Activated B cell treated with CpG ODN at 0.5 μM for 24 hours (primary cell): ENCODE data around the gene CERCAM. TPM values are rescaled to one million over a fixed set of nuclear protein-coding genes. Genes with fewer than 3 reads are reported as not detected.

ENCODE experiments used
- ATAC-seq: fragments of 200-7000 bp; cut with Tn5 transposase; one replicate; pipeline ENCODE4 v1.10.0; 2021; ENCODE audit warnings: low read depth, mild to moderate bottlenecking, moderate library complexity
- CTCF ChIA-PET: fragments of 350-600 bp; sonication (Branson Sonifier 250); formaldehyde crosslinking; loops from one replicate; lab custom pipeline; 2021; ENCODE audit warnings: antibody characterized with exemption; lab: Charles Lee
- POLR2A ChIA-PET: fragments of 350-600 bp; sonication (Branson Sonifier 250); formaldehyde crosslinking; loops from one replicate; lab custom pipeline; 2021; ENCODE audit warnings: antibody characterized with exemption; lab: Charles Lee
- DNase-seq: peaks from one replicate; pipeline ENCODE4 v3.0.0; 2022
- H3K27ac Mint-ChIP-seq: one replicate; pipeline ENCODE4 v1.8.0; 2020; ENCODE audit warnings: mixed read lengths
- H3K27me3 Mint-ChIP-seq: one replicate; pipeline ENCODE4 v1.8.0; 2021; ENCODE audit warnings: mixed read lengths
- H3K36me3 Mint-ChIP-seq: one replicate; pipeline ENCODE4 v1.8.0; 2021; ENCODE audit warnings: low read depth, mixed read lengths
- H3K4me1 Mint-ChIP-seq: one replicate; pipeline ENCODE4 v1.8.0; 2021; ENCODE audit warnings: mixed read lengths
- H3K4me3 Mint-ChIP-seq: one replicate; pipeline ENCODE4 v1.8.0; 2020; ENCODE audit warnings: mild to moderate bottlenecking, mixed read lengths
- H3K9me3 Mint-ChIP-seq: one replicate; pipeline ENCODE4 v1.8.0; 2020; ENCODE audit warnings: mixed read lengths
- intact Hi-C: fragments of 100-400 bp; cut with micrococcal nuclease; formaldehyde crosslinking; loops from one replicate; pipeline ENCODE4 v1.15.1; 2024
- total RNA-seq: library from RNA; stranded (reverse); gene quantifications from 2 replicates; pipeline ENCODE4 v1.2.3, GENCODE V29; 2022
- TF ChIP-seq, protein P1 (sequence below): fragments of 200-600 bp; IDR thresholded peaks from one replicate; pipeline ENCODE4 v1.8.0; 2022; ENCODE audit warnings: antibody characterized with exemption, mild to moderate bottlenecking

The CERCAM gene
- total RNA-seq, 1 donor from 2014 or later: 1.7 TPM

DNA sequence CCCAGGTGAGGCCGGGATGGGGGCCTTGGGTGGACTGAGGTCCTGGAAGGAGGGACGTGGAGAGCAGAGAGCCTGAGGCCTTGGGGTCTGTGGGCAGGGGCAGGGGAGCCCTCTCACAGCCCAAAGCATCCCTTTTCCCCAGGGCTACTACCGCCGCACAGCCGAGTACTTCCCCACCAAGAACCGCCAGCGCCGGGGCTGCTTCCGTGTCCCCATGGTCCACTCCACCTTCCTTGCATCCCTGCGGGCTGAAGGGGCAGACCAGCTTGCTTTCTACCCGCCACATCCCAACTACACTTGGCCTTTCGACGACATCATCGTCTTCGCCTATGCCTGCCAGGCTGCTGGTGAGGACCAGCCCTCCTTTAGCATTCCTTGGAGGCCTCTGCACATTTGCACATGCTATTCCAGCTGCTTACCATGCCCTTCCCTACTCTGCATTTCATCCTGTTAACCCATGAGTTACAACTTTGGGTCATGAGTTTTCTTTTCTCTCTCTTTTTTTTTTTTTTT is 3.7 kb downstream of the CERCAM start:
- H3K36me3 Mint-ChIP-seq: no peaks in the 10 kb centered on the region
- ChIA-PET POLR2A (no interaction called here), CTCF (no interaction called here)
- DNase-seq (no peak), ATAC-seq (no peak)
- H3K27ac Mint-ChIP-seq: no peak overlapping the region
- no peaks in the 10 kb centered on the region for H3K9me3 Mint-ChIP-seq
- intact Hi-C loops: no loop called here
- H3K4me3 Mint-ChIP-seq: no peak overlapping the region
- H3K27me3 Mint-ChIP-seq: peaks cover 2% of the 10 kb centered on the region
- TF ChIP-seq, protein P1, sequence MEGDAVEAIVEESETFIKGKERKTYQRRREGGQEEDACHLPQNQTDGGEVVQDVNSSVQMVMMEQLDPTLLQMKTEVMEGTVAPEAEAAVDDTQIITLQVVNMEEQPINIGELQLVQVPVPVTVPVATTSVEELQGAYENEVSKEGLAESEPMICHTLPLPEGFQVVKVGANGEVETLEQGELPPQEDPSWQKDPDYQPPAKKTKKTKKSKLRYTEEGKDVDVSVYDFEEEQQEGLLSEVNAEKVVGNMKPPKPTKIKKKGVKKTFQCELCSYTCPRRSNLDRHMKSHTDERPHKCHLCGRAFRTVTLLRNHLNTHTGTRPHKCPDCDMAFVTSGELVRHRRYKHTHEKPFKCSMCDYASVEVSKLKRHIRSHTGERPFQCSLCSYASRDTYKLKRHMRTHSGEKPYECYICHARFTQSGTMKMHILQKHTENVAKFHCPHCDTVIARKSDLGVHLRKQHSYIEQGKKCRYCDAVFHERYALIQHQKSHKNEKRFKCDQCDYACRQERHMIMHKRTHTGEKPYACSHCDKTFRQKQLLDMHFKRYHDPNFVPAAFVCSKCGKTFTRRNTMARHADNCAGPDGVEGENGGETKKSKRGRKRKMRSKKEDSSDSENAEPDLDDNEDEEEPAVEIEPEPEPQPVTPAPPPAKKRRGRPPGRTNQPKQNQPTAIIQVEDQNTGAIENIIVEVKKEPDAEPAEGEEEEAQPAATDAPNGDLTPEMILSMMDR: no peak
- H3K4me1 Mint-ChIP-seq: peaks cover 7% of the 10 kb centered on the region

DNA sequence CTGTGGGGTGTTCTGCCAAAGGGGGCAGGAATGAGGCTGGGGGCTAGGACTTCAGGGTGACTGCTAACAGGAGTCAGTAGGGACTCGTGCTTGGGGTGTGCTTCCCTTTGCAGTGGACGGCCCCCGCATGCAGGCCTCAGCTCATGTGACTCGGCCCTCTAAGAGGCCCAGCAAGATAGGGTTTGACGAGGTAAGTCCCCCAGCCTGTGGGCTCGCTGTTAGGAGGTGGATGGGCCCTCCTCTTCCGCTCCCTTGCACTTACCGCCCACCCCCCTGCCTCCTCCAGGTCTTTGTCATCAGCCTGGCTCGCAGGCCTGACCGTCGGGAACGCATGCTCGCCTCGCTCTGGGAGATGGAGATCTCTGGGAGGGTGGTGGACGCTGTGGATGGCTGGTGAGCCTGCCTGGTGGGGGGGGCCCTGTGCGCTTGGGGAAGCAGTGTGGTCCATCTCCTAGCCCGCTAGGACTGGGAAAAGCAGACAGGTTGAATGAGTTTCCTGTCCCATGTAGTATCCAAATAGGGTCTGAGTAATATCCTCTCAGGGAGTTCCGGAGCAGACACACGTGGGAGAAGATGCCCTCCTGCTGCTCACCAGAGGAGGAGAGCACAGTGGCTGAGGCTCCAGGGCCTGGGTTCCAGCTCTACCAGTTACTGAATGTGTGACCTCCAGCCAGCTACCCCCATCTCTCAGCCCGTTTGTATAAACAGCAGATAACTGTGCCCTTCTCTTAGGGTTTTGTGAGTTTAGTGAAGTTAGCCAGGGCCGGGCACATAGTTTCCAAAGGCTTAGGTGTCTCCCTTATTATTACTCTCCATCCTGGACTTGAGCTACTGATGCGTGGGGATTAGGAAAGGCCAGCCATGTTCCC is 8.2 kb downstream of the CERCAM start:
- no peak for ATAC-seq

DNA sequence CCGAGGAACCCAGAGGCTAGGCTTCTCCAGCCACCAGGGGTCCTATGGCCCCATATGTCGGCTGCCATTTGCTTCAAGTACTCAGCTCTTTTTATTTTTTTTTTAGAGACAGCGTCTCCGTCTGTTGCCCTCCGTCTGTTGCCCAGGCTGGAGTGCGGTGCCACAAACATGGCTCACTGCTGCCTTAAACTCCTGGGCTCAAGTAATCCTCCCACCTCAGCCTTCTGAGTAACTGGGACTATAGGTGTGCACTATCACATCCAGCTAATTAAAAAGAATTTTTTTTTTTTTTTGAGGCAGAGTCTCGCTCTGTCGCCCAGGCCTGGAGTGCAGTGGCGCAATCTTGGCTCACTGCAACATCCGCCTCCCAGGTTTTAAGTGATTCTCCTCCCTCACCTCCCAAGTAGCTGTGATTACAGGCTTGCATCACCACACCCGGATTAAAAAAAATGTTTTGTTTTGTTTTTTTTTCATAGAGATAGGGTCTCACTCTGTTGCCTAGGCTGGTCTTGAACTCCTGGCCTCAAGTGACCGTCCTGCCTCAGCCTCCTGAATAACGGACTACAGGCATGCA is 8.9 kb downstream of the CERCAM start:
- no peaks in the 10 kb centered on the region for H3K36me3 Mint-ChIP-seq
- no peaks in the 10 kb centered on the region for H3K9me3 Mint-ChIP-seq
- DNase-seq: no peak
- no peaks in the 10 kb centered on the region for H3K27me3 Mint-ChIP-seq
- H3K4me3 Mint-ChIP-seq: no peak overlapping the region
- TF ChIP-seq, protein P1: no peak
- no peaks in the 10 kb centered on the region for H3K4me1 Mint-ChIP-seq
- POLR2A ChIA-PET: interaction anchor here (0.6 kb wide), 1 partner anchor 28 kb away, joined by 3 read pairs; no protein-coding TSS in a partner anchor
- CTCF ChIA-PET: no interaction called here
- intact Hi-C loops: no loop called here
- no peak overlapping the region for H3K27ac Mint-ChIP-seq
- ATAC-seq: no peak

More for the DNA sequence above, 8.2 kb downstream of the CERCAM start:
- no peak for DNase-seq
- H3K4me3 Mint-ChIP-seq: no peak overlapping the region
- ChIA-PET CTCF (no interaction called here), POLR2A (interaction anchor here (0.6 kb wide), 1 partner anchor 27 kb away, joined by 3 read pairs; no protein-coding TSS in a partner anchor)
- intact Hi-C loops: no loop called here
- H3K9me3 Mint-ChIP-seq: no peaks in the 10 kb centered on the region
- no peaks in the 10 kb centered on the region for H3K4me1 Mint-ChIP-seq
- TF ChIP-seq, protein P1: no peak
- H3K27ac Mint-ChIP-seq: no peak overlapping the region
- no peaks in the 10 kb centered on the region for H3K36me3 Mint-ChIP-seq
- no peaks in the 10 kb centered on the region for H3K27me3 Mint-ChIP-seq

DNA sequence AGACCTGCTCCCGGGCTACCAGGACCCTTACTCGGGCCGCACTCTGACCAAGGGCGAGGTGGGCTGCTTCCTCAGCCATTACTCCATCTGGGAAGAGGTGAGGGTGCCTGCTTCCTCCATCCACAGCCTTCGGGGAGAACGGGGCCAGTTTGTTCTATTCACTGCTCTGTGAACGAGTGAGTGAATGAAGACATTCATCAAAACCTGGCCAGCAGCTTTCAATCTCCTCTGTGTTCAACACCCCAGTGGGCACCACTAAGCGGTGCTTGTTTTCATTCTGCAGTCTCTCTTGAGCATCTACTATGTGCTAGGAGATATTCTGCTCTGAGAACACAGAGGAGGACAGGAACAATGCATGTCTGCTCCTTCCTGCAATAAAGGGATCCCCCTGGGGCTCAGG is 10.6 kb downstream of the CERCAM start:
- no peaks in the 10 kb centered on the region for H3K9me3 Mint-ChIP-seq
- ChIA-PET CTCF (no interaction called here), POLR2A (no interaction called here)
- DNase-seq (no peak), ATAC-seq (no peak)
- H3K4me1 Mint-ChIP-seq: no peaks in the 10 kb centered on the region
- TF ChIP-seq, protein P1: no peak
- intact Hi-C loops: no loop called here
- H3K36me3 Mint-ChIP-seq: no peaks in the 10 kb centered on the region
- no peak overlapping the region for H3K4me3 Mint-ChIP-seq
- no peak overlapping the region for H3K27ac Mint-ChIP-seq
- no peaks in the 10 kb centered on the region for H3K27me3 Mint-ChIP-seq

DNA sequence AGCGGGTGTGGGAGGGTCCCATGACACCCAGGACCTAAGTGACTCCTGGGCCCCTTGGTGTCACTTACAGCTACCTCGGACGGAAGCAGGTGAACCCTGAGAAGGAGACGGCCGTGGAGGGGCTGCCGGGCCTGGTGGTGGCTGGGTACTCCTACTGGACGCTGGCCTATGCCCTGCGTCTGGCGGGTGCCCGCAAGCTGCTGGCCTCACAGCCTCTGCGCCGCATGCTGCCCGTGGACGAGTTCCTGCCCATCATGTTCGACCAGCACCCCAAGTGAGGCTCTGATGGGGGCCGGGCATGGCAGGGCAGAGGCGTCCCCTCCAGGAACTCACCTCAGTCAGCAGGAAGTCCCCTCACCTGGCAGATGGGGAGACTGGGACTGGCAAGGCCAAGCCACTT is 13.7 kb downstream of the CERCAM start:
- no peak overlapping the region for H3K4me3 Mint-ChIP-seq
- CTCF ChIA-PET: no interaction called here
- H3K9me3 Mint-ChIP-seq: no peaks in the 10 kb centered on the region
- H3K27me3 Mint-ChIP-seq: no peaks in the 10 kb centered on the region
- ATAC-seq: no peak
- TF ChIP-seq, protein P1: no peak
- H3K36me3 Mint-ChIP-seq: no peaks in the 10 kb centered on the region
- POLR2A ChIA-PET: no interaction called here
- intact Hi-C loops: no loop called here
- peaks cover 5% of the 10 kb centered on the region for H3K4me1 Mint-ChIP-seq
- no peak overlapping the region for H3K27ac Mint-ChIP-seq
- no peak for DNase-seq
